Activated CD4-positive, CD25-positive, alpha-beta regulatory T cell treated with anti-CD3 and anti-CD28 coated beads, Interleukin-2, amount 50 U/mL, for 72 hours (primary cell): Measurements from ENCODE around the gene SERPINB12.

Source experiments
- DNase-seq: peaks from one replicate; pipeline ENCODE4 v3.0.0; 2021

The SERPINB12 gene

DNA sequence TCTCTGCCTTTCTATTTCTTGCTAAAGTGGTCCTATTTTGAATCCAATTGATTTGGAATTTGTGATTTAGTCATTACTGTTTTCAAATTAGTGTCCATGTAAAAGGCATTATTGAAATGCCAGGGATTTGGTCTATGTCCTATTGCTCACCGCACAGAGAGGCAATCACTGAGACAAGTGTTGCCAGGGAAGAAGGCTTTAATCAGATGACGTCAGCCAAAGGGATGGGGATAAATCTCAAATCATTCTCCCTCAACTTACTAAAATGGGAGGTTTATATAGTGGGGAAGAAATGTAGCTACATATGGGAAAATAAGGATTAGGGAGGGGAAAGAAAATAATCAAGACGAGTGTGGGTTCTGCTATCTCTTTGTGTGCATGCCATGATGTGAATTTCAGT, 9.6 kb downstream of the SERPINB12 start:
- no peak for DNase-seq

DNA sequence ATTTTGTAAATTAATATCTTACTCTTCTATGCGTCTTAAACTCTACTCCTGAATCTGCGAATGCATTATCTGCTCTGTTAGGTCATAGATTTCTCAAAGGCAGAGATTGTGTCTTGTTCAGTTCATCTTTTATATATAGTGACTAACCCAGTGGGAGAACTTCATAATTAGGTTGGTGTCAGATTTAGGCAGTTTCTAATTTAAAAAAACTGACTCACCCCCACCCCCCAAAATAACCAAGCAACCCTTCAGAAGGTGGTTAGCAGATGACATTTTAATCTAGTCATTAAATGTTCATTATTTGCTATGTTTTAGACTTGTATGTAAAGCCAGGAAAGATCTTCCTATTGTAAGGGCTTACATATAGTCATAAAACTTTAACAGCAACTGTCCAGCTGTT, 10.4 kb downstream of the SERPINB12 start:
- no peak for DNase-seq

DNA sequence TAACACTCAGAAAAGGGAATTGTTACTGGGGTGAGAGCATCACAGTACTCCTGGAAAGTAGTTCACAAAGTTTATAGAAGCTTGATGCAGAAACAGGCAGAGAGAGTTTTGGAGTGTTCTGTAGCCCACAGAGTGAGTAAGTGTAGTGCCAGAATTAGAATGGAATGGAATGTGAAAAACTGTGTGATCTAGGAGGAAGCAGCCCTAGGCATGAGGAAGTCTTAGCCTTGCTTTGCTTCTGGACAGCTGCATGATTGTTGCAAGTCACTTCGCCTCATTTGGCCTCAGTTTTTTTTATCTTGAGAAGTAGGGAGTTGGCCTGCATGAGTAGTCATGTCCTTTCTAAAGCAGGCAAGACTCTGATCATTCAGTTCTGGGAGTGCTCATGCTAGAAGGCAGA, 10.9 kb downstream of the SERPINB12 start:
- no peak for DNase-seq

DNA sequence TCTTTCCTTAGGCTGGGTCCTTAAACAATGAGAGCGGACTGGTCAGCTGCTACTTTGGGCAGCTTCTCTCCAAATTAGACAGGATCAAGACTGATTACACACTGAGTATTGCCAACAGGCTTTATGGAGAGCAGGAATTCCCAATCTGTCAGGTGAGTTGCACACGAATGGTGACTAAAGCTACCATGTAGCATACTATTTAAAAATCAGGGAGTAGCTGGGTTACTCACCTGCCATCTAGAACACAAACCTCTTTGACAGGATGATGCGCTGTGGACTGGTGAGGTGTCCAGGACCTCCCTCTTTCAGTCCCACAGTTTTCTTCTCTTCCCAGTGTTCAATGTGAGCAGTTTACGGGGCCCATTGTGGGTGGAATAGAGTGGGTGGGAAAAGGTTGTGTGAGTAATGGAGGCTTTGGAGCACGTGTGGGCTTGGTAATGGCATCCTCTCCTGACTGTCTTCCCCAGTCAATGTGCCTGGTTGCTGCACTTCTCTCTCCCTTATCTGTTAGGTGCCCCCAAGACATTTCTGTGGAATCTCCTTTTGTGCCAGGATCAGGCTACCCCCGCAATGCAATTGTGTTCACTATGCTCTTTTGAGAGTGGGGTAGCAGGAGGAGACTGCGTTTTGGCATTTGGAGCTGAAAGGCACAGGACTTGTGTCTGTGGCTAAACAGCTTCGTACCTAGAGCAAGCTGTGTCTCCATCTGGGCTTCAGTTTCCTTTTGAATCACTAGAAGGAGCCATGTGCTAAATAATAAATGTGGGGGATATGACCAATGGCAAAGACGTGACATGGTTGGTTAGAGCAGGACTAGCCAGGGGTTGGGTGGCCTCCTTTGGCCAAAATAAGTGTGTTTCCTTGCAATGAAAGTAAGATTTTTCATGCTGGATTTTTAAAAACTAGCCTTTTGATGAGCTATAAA, 17.7 kb downstream of the SERPINB12 start:
- DNase-seq: no peak

DNA sequence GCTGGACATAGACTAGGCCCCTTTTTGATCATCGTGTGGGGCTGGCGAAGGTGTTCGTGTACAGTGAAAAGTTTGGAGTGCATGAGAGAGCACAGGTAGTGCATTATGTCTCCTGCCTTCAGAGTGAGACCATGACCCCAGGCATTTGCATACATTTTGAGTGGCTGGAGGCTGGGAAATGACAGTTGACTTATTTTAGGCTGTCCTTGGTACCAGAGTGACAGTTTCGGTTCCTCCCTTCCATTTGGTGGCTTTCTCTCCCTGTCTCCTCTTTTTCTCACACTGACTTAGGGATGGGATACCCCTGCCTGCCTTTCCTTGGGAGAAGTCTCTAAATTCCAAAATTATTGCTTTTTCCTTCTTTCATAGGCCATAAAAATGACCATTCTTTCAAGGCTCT, 20.1 kb downstream of the SERPINB12 start:
- DNase-seq: no peak

DNA sequence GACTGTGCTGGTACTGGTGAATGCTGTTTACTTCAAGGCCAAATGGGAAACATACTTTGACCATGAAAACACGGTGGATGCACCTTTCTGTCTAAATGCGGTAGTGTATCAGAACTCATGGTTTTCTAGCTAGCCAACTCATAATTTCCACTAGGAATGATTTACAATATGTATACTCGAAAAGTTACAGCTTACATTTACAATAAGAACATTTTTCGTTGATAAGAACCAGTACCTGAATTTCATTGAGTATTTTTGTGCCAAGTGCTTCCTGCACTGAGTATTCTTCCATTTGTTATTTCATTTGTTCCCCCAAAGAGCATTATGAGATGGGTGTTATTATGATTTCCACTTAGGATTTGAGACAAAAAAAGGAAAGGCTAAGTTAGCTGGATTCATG, 21.9 kb downstream of the SERPINB12 start:
- no peak for DNase-seq

DNA sequence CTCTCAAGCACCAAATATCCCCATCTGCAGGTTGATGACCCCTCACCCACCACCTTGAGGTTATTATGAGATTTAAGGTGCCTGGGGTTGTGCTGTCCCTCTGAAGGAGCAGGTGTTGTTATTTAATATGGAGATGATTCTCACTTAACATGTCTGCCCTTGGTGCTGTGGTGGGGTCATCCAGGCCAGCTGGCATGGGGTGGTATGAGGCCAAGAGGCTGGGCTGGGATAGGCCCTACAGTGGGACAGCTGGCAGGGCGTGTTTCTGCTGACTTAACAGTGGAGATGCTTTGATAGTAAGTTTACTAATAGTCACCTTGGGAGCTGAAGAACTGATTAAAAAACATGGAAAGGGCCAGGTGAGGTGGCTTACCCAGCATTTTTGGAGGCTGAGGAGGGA, 22.4 kb downstream of the SERPINB12 start:
- DNase-seq: no peak

DNA sequence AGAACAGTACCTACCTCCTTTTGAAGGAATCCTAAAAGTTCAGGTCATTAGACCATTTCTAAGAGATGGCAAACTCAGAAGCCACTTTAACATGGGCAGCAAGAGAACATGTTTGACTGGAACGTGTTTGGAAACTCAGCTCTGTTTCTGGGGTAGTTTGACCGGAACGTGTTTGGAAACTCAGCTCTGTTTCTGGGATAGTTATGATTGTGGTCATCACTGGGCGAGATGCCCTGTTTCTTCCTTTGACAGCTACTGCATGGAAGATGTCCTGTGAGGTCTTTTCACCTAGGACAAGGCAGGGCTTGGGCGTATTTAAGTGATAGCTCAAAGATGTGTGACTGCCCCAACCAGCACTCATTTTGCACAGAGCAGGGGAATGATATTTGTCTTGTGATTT, 25.1 kb downstream of the SERPINB12 start:
- no peak for DNase-seq

DNA sequence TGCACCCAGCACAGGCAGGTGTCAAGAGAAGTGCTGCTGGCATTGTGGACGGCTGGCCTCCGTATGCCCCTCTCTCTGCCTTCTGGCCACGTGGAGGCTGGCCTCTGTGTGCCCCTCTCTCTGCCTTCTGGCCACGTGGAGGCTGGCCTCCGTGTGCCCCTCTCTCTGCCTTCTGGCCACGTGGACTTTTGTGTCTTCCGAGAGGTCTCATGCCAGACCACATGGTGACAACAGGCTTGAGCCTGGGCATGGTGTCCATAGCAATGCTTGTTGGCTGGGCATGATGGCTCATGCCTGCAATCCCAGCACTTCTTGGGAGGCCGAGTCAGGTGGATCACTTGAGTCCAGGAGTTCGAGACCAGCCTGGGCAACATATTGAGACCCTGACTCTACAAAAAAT, 25.7 kb downstream of the SERPINB12 start:
- DNase-seq: no peak

DNA sequence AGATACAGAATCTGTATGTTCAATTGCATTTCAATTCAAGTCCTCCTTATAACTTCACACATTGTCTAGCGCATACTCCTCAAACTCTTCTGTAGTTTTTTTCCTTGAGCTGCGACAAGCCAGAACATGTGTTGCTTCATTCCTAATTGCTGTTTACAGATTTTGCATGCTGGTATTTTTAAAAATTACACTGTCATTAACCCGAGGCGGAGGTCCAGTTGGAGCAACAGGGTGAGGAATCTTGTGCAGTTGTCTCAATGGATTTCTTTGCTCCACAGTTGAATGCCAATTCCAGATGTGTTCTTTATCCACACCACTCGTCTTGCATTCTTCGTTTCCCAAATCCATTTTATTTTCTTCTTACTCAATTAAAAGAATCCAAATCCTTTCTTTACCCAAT, 28.6 kb downstream of the SERPINB12 start:
- no peak for DNase-seq

DNA sequence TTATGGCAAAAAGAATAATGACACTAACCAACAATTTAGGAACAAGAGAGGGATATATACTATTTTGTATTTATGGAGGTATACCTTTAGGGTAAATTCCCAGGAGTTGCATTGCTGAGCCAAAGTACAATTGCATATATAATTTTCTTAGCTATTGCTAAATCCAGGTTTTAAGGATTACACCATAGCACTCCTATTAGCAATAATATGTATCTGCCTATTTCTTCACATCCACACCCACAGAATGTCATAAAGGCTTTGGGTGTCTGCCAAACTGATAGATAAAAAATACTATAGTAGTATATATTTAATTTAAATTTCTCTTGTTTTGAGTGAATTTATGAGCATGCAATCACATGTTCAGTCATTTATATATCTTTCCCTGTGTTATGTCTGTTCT, 33.5 kb downstream of the SERPINB12 start:
- DNase-seq: no peak

DNA sequence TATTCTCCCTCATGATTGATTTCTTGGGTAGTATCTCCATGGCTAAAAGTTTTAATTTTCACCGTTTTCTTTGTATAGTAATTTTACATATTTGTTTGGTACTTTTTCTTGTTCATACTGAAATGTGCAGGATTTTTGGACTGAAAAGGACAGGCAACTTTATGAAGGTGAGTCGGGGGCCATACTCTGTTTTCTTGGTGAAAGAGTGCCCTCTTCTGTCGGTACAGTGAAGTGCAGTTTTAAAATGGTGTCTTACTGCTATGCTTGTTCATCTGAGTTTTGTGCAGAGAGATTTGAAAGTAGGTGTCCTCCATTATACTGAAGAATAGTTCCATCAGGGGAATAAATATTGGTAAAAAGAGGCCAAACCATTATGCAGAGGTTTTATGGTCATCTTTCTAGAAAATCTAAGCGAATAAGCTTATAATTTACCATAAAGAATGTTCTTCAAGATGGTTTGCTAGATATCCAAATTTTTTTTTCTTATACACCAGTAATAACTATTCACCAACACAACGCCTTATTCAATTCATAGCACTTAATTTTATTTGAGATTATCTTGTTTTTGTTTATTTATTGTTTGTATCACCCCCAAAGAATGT, 36.3 kb downstream of the SERPINB12 start:
- no peak for DNase-seq

DNA sequence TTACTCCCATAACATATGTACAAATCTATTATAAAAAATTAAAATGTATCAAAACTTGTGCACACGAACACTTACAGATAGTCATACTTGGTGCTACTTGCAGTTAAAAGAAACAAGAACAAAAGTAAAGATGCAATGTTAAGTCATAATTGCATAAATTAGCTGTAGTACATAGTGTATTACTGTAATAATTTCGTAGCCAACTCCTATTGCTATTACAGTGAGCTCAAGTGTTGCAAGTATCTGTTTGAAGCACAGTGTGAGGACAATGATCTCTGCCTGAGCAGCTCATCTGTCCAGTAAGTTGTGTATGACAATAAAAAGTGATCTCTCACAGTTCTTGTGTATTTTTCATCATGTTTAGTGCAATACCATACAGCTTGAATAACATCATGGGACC, 37.4 kb downstream of the SERPINB12 start:
- no peak for DNase-seq

DNA sequence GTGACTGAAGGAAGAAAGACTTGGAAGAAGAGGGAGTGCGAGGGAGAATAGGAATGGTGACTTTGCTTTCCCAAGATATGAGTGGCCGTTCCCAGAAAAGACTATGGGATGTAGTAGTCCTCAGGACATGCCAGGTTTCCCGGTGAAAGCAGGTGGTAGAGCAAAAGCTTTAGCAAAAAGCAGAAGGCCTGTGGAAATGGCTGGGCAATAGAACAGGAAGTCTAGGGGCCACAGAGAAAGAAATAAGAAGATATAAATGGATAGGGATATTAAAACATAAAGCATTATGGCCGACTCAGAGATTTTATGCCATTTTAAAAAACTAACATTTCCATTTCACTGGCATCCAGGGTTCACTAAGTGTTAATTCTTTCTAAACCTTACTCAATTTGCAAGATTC, 43.8 kb downstream of the SERPINB12 start:
- DNase-seq: no peak

DNA sequence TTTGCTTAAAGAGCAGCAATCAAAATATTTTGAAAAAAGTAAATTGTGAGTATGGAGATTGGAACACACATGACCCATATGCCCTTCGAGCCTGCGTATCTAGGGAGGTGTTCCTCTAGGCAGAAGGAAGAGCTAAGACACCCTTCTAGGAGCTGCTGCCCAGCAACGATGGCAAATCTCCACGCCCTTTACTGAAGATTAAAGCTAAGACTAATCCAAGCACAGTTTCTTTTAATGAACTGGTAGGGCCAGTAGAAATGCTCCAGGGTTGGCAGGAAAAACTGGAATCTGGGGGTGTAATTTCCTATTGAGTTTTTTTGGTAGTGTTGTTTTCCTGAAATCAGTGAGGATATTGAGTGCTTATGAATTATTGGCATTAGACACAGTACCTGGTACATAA, 44.3 kb downstream of the SERPINB12 start:
- no peak for DNase-seq

DNA sequence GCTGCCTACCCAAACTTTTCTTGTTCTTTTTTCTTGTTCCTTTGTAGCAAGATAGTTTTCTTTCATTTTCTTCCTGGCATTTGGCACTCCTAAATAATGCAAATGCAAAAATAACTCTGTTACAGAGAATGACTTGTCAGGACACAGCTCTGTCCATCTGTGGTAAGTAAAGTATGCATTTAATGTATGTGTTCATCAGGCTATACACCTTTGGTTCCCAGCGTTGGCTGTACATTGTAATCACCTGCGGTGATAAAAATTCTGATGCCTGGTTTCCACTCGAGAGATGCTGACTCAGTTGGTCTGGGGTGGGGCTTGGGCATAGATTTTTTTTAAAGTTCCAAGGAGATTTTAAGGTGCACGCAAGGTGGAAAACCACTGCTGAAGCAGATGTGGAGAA, 44.8 kb downstream of the SERPINB12 start, which contains the start of gene SERPINB13:
Gene SERPINB13, plus strand, starts transcription at position 378 of the 400 bp plus-strand sequence. CDS start 1,325 bp downstream, outside the sequence.
- DNase-seq: no peak

DNA sequence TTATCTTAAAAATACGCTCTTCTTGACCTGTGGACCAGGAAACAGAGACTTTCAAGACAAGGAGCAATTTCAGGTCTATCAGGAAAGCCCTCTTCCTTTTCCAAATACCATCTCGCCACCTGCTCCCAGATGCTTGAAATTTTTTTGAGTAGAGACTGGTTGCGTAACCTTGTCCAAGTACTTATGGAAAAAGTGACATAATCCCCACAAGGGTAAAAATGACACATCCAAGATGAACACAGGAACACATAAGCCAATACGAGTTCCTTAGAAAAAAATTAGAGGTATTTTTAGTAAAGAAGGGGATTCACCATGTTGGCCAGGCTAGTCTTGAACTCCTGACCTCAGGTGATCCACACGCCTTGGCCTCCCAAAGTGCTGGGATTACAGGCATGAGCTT, 46.7 kb downstream of the SERPINB12 start:
- DNase-seq: no peak

DNA sequence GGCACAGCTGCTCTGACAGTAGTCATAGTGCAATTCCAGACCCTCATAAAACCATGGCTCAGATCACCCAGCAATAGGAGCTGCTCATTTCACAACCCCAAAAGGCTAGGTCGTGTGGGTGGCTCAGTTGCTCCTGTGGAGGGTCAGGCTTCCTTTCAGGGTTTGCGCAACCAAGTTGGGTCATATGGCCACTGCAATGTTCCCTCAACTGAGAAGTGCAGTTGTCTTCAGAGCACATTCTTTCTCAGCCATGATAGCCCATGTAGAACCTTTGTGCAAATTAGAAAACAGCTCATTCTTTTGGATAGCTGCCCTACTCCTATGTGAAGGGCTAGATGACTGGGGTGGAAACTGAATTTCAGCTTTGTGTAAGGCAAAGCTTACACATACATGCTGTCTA, 48.2 kb downstream of the SERPINB12 start:
- no peak for DNase-seq

DNA sequence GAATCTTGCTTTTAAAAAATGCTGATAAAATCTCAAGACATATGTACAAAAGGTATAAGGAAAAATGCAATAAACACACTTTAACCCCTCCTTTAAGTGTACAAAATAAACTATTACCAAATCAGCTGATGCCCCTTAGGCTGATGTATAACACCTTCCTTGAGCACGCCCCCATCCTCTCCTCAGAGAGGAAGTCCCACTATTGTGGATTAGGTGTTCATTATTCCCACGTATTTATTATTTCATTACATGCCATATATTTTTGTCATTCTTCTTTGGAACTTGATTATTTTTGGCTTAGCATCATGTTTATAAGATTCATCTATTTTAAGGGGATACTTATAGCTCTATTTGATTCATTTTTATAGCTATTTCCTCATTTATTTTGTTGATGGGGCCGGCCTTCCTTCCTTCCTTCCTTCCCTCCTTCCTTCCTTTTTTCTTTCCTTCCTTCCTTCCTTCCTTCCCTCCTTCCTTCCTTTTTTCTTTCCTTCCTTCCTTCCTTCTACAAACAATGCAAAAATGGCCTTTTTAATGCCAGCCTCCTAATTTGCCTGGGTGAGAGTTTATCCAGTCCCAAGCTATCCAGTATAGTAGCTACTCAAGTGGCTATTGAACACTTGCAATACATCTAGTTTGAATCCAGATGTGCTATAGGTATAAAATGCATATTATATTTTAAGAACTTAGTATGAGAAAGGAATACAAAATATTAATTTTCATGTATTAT, 49.0 kb downstream of the SERPINB12 start:
- no peak for DNase-seq

DNA sequence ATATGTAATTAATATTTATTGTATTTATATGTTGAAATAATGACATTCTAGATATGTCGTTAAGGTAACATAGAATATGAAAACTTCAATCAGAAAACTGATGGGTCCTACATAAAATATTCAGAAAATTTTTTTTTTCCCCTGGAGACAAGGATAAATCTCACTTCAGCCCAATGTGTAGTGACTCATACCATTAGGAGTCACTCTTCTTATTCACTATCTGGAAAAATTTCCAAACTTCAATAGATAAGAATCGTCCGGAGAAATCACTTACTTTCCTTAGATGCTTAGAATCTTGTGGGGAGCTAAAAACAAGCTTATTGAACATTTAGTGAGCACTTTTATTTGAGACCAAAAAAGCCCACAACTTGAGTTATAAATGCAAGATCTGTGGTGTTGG, 49.6 kb downstream of the SERPINB12 start:
- no peak for DNase-seq

DNA sequence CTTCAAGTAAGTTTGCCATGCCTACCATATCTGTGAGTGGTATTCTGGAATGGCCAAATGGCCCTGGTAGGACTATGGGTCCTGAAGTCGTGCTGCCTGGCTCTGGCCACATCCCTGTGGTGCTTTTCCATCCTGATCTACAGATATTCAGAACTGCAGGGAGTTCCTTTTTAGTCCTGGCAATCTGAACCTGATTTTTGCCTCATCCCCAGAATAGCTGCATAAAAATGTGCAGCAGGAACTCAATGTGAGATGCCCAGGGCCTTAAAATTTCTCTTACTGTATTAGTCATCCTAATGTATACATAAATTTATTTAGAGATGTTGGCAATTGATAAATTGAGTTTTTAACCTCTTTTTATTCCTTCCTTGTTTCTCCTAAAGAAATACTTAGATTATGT, 50.3 kb downstream of the SERPINB12 start:
- DNase-seq: no peak

DNA sequence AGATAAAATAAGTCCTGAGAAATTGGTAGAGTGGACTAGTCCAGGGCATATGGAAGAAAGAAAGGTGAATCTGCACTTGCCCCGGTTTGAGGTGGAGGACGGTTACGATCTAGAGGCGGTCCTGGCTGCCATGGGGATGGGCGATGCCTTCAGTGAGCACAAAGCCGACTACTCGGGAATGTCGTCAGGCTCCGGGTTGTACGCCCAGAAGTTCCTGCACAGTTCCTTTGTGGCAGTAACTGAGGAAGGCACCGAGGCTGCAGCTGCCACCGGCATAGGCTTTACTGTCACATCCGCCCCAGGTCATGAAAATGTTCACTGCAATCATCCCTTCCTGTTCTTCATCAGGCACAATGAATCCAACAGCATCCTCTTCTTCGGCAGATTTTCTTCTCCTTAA, 54.8 kb downstream of the SERPINB12 start:
- DNase-seq: no peak

DNA sequence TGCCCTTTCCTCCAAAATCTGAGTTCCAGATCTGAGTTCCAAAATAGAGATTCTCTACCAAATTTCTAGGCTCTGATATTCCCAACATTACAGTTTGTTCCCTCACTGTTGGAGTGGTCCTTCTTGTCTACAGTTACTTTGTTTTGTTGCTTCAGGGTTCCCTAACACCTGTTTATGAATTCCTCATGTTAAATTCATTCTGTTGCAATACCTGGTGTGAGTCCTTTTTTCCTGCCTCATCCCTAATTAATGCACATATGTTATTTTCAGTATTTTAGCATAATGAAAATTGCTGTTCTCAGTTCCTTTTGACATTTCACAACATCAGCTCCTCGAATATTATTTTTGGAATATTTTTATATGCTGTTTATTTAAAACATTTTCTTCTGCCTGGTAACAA, 61.2 kb downstream of the SERPINB12 start:
- no peak for DNase-seq

DNA sequence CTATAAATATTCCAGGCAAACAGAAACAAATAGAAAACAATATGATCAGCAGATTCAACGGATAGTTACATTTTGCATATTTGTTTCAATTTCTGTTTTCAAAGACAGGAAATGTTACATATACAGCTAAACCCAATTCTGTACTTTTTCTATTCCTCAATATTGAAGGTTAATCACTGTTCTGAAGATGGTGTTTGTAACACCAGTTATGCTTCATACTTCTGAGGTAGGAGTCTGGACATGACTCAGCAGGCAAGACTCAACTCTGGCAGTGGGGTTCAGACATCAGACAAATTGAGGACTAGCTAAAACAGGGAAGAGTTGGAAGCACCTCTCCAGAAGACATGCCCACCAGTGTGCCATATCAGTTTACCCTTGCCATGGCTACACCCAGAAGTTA, 61.6 kb downstream of the SERPINB12 start:
- DNase-seq: no peak
